NT2/D1 (cell line): ENCODE data around the gene AHCYL2.

Experiments
- SUZ12 ChIP-seq: IDR thresholded peaks from 2 replicates; pipeline ENCODE4 v1.6.1; 2011; ENCODE audit not compliant: insufficient read length, insufficient read depth; ENCODE audit errors: extremely low read depth
- ZNF274 ChIP-seq: IDR thresholded peaks from 2 replicates; pipeline ENCODE4 v1.6.1; 2011; ENCODE audit warnings: mild to moderate bottlenecking, low read depth, low read length

DNA sequence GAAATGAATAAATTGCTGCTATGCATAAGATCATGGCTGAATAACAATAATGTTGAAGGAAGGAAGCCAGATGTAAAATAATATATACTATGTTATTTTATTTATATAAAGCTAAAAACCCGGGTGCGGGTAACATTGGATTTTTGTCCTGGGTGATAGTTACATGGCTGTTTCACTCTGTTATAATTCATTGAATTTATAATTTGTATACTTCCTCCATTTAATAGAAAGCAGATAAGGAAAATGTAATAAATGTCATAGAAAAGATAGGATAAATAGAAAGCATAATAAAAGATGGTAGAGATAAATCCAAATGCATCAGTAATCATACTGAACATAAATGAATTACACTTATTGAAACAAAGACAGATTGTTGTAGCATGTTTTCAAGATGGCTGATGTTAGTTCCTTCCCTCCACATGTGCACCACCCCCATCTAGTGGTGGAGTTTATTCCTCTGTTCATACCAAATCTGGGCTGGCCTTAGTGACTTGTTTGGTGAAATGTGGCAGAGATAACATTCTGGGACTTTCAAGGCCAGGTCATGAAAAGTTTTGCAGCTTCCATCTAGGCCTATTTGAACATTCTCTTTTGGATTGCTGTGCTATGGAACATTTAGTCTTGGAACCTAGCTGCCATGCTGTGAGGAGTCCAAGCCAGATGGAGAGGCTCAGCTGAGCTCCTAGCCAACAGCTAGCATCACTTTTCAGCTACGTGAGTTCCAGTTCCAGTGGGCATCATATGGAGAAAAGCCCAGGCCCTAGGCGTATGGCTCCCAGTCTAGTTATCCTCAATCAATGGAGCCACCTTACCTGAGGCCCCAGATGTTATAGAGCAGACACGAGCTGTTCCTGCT is 46.9 kb downstream of the AHCYL2 start:
- TF ChIP-seq SUZ12 (no peak), ZNF274 (no peak)
